Ascending aorta (tissue), 2 donors: ENCODE measurements around the gene RSF1. TPM values are rescaled to one million over a fixed set of nuclear protein-coding genes. Genes with fewer than 3 reads are reported as not detected.

Experiments
- DNase-seq, 2 donors: peaks; one replicate each; pipeline ENCODE4 v3.0.0-alpha.2; 2019; ENCODE audit warnings: low spot score in 2 of 2
- H3K27ac ChIP-seq, 2 donors: fragments of 200-600 bp; sonication (generic); one replicate each; pipeline ENCODE4 v1.5.1; 2016 to 2017; ENCODE audit warnings: mild to moderate bottlenecking in 1 of 2
- H3K27me3 ChIP-seq: fragments of 200-600 bp; sonication (generic); one replicate; pipeline ENCODE4 v1.5.1; 2017
- H3K36me3 ChIP-seq, 2 donors: fragments of 200-600 bp; sonication (generic); one replicate each; pipeline ENCODE4 v1.5.1; 2016
- H3K4me1 ChIP-seq, 2 donors: fragments of 200-600 bp; sonication (generic); one replicate each; pipeline ENCODE4 v1.5.1; 2016 to 2017; ENCODE audit warnings: mild to moderate bottlenecking in 1 of 2
- H3K4me3 ChIP-seq, 2 donors: fragments of 200-600 bp; sonication (generic); one replicate each; pipeline ENCODE4 v1.5.1; 2016 to 2017; ENCODE audit warnings: mild to moderate bottlenecking in 1 of 2
- H3K9me3 ChIP-seq, 2 donors: fragments of 200-600 bp; sonication (generic); one replicate each; pipeline ENCODE4 v1.5.1; 2016
- intact Hi-C: fragments of 100-400 bp; cut with DNase I; formaldehyde crosslinking; loops from one replicate; pipeline ENCODE4 v1.15.1; 2023
- total RNA-seq: library from RNA; depleted of rRNA; stranded (reverse); fragments of >200 nt; gene quantifications from one replicate; pipeline ENCODE4 v1.1.0, GENCODE V29; 2016
- TF ChIP-seq, protein P1 (sequence below), 3 experiments: fragments of 200-600 bp in 2 of 3; fragments of 450-650 bp in 1 of 3; sonication (generic) in 2 of 3; IDR thresholded peaks; one replicate each; pipeline ENCODE4 v1.5.1; 2016 to 2019; ENCODE audit warnings: antibody characterized with exemption in 3 of 3, mild to moderate bottlenecking in 1 of 3, moderate library complexity in 1 of 3

Gene RSF1
- total RNA-seq, 1 donor from 2014 or later = 17.8 TPM

DNA sequence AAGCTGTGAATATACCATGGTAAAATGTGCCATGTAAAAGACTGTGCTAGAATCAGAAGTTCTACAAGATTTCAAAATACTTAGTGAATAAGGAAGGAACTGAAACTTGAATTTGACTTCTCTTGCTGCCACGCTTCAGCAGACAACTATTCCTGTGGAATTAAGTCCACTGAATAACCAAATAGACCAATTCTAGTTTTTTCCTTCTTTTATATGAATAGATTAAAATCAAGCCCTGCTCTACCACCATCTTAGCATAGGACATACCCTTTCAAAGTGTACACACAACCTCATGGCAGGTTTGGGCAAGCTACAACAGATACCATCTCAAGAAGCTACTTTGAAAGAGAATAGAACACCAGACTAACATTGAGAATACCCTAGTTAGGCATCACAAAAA, 159.6 kb downstream of the RSF1 start:
- intact Hi-C loops = no loop called here
- Histone ChIP-seq H3K4me3 (no peak overlapping the region), H3K9me3 (no peaks in the 10 kb centered on the region), H3K36me3 (peaks cover 6% of the 10 kb centered on the region in 2 donors), H3K27ac (no peak overlapping the region), H3K27me3 (no peaks in the 10 kb centered on the region), H3K4me1 (no peaks in the 10 kb centered on the region)
- TF ChIP-seq, protein P1, sequence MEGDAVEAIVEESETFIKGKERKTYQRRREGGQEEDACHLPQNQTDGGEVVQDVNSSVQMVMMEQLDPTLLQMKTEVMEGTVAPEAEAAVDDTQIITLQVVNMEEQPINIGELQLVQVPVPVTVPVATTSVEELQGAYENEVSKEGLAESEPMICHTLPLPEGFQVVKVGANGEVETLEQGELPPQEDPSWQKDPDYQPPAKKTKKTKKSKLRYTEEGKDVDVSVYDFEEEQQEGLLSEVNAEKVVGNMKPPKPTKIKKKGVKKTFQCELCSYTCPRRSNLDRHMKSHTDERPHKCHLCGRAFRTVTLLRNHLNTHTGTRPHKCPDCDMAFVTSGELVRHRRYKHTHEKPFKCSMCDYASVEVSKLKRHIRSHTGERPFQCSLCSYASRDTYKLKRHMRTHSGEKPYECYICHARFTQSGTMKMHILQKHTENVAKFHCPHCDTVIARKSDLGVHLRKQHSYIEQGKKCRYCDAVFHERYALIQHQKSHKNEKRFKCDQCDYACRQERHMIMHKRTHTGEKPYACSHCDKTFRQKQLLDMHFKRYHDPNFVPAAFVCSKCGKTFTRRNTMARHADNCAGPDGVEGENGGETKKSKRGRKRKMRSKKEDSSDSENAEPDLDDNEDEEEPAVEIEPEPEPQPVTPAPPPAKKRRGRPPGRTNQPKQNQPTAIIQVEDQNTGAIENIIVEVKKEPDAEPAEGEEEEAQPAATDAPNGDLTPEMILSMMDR (IDR thresholded peaks at IDR 0.05) = no peak
- DNase-seq = no peak

DNA sequence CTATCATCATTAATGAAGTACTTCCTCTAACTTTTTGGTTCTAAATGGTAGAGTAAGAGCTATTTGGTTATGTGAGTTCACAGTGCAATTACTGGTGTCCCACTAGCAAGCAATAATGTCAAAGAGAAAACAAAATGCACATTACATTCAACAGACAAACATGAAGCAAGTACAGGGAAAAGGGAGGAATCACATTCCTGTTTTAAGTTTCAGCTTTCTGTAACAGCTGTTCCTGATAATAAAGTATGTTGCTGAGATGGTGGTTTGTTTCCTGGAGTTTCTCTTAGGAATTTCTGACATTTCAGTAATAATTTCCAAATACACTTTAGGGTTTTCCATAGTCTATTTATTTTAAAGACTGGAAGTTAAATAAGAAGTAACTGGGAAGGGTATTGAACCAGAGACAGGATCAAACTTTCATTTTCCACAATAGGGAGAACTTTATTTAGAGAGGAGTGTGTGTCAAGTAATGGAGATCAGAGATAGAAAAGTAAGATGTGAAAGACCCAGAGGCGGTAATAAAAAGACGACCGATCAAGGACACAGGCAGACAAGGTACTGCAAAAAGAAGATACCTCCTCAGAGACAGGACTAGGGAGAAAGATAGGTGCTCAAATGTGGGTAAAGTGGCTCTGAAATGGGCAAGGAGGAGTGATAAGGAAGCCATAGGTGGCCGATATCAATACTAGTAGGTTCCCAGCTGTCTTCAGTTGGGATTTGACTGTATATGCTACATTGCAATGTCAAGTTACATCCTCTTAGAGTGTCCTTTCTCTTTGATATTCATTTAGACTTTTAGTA, 162.1 kb downstream of the RSF1 start:
- intact Hi-C loops = no loop called here
- no peak for DNase-seq
- Histone ChIP-seq H3K9me3 (no peaks in the 10 kb centered on the region), H3K4me1 (no peaks in the 10 kb centered on the region), H3K27me3 (no peaks in the 10 kb centered on the region), H3K4me3 (no peak overlapping the region), H3K27ac (no peak overlapping the region), H3K36me3 (no peaks in the 10 kb centered on the region)
- TF ChIP-seq, protein P1 (IDR thresholded peaks at IDR 0.05) = no peak

DNA sequence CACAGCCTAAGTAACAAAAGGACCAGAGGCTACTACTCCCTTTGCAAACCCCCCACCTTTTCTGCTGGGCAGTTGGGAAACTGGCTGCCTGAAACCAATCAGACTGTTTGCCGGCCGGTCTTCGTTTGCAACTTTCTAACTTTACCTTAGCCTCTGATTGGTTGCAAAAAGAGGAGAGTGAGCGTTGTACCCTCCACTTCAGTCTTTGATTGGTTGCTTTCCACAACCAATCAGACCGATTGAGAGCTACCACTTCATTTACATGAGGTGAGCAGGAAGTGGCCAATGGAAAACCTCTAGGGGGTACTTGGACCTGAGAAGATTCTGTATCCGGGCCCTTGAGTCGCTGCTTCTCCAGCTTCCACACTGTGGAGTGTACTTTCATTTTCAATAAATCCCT, 164.2 kb downstream of the RSF1 start:
- Histone ChIP-seq H3K4me1 (no peaks in the 10 kb centered on the region), H3K36me3 (no peaks in the 10 kb centered on the region), H3K9me3 (no peaks in the 10 kb centered on the region), H3K27me3 (no peaks in the 10 kb centered on the region), H3K4me3 (no peak overlapping the region), H3K27ac (no peak overlapping the region)
- intact Hi-C loops = no loop called here
- TF ChIP-seq, protein P1 (IDR thresholded peaks at IDR 0.05) = no peak
- no peak for DNase-seq

DNA sequence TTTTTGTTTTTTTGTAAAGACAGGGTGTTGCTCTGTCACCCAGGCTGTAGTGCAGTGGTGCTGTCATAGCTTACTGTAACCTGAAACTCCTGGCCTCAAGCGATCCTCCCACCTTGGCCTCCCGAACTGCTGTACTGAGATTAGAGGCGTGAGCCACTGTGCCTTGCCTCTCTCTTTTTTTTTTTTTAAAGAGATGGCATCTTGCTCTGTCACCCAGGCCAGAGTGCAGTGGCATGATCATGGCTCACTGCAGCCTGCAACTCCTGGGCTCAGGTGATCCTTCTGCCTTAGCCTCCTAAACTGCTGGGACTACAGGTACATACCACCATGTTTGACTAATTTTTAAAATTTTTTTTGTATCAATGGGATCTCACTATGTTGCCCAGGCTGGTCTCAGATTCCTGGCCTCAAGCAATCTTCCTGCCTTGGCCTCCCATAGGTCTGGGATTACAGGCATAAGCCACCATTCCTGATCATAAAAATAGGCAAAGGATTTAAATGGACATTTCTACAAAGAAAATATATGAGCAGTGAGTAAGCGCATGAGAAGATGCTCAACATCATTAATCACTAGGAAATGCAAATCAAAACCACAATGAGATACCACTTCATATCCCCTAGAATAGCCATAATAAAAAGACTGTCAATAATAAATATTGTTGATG, 165.6 kb downstream of the RSF1 start:
- Histone ChIP-seq H3K4me1 (no peaks in the 10 kb centered on the region), H3K36me3 (no peaks in the 10 kb centered on the region), H3K27ac (no peak overlapping the region), H3K9me3 (no peaks in the 10 kb centered on the region), H3K27me3 (no peaks in the 10 kb centered on the region), H3K4me3 (no peak overlapping the region)
- intact Hi-C loops = no loop called here
- TF ChIP-seq, protein P1 (IDR thresholded peaks at IDR 0.05) = no peak
- DNase-seq = no peak

DNA sequence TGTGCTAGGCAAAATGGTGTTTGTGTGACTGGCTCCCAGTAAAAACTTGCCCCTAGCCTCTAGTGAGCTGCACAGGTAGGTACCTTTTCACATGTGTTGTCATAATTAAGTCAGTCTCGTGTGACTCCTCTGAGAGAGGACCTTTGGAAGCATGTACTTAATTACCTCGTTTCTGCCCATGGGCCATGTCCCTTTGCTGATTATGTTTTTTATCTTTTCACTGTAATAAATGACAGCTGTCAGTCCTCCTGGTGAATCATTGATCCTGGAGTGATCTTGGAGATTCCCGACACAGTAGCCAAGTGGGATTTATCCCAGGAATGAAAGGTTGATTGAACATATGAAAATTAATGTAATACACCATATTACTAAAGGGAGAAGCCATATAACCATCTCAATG, 170.4 kb downstream of the RSF1 start:
- Histone ChIP-seq H3K27ac (no peak overlapping the region), H3K27me3 (no peaks in the 10 kb centered on the region), H3K9me3 (no peaks in the 10 kb centered on the region), H3K4me3 (no peak overlapping the region), H3K36me3 (no peaks in the 10 kb centered on the region), H3K4me1 (no peaks in the 10 kb centered on the region)
- TF ChIP-seq, protein P1 (IDR thresholded peaks at IDR 0.05) = no peak
- no peak for DNase-seq
- intact Hi-C loops = no loop called here
